Heart left ventricle (tissue), 13 donors: ENCODE results near the gene SMG9.

Source experiments
- CTCF ChIP-seq, 12 donors: fragments of 200-600 bp; sonication (generic) in 4 of 12; IDR thresholded peaks; one replicate each; pipeline versions ENCODE4 v1.5.0 to v1.8.0; 2018 to 2022; ENCODE audit warnings: antibody characterized with exemption in 12 of 12, mild to moderate bottlenecking in 5 of 12
- POLR2A ChIP-seq, 2 donors: fragments of 450-650 bp; IDR thresholded peaks; one replicate each; pipeline ENCODE4 v1.6.1; 2017; ENCODE audit warnings: antibody characterized with exemption in 2 of 2, mild to moderate bottlenecking in 2 of 2, moderate library complexity in 2 of 2
- donor health status: ischemic (EF 13 %, LVEDD 7.1; RV severe dilation, severe dysfunction).
- donor health status: DM: no; HTN: yes; CAD: no.
- donor health status: DM: no; HTN: no; CAD: no.
- donor health status: ischemic (EF 25% LVEDD 6.9; RV normal size, moderate dysfunction).
- donor health status: ischemic (EF 25% LVEDD 5.7; RV mildly dilated, moderate dysfunction).
- donor health status: ischemic (EF 35%, LVEDD 5.7; RV mildly dilated, moderate dysfunction).
- donor health status: nonischemic (EF 11% LVEDD 7.7; RV severe dilation, severe dysfunction).
- donor health status: DM: yes; HTN: yes; CAD: no.
- donor health status: PGD.
- donor health status: ischemic (EF 29% LVEDD 5.4; RV normal size, mild dysfunction).
- donor health status: nonischemic (EF 23%, LVEDD 6.1; RV moderate dilation, normal function).

GRCh38 chr19:43704002-43704705, 50.6 kb downstream of the SMG9 start:
- no peak for TF ChIP-seq POLR2A (IDR thresholded peaks at IDR 0.05)
- no peak for TF ChIP-seq CTCF (IDR thresholded peaks at IDR 0.05)
